Osteoblast (primary cell): ENCODE measurements around the gene SLC38A1. TPM values are rescaled to one million over a fixed set of nuclear protein-coding genes. Genes with fewer than 3 reads are reported as not detected.
"Not testable (repeated sequence)": the region's sequence is repeated elsewhere in the genome, so short reads cannot be mapped to it uniquely, and the experiment has no call there.

ENCODE experiments used
- DNase-seq: peaks from one replicate; pipeline ENCODE4 v3.0.0; 2011; ENCODE audit warnings: low spot score, mixed read lengths; ENCODE audit not compliant: insufficient read length; ENCODE audit errors: missing footprints
- H2AFZ ChIP-seq: 2 replicates; pipeline ENCODE4 v1.6.0; 2011; ENCODE audit warnings: mild to moderate bottlenecking, low read length
- H3K27ac ChIP-seq: 2 replicates; pipeline ENCODE4 v1.5.1; 2011; ENCODE audit warnings: mild to moderate bottlenecking, low read depth, low read length, moderate library complexity
- H3K27me3 ChIP-seq: 2 replicates; pipeline ENCODE4 v1.6.0; 2012; ENCODE audit warnings: mild to moderate bottlenecking, control low read depth, inconsistent platforms, low read length, moderate library complexity; ENCODE audit not compliant: insufficient read depth
- H3K36me3 ChIP-seq: 2 replicates; pipeline ENCODE4 v1.5.1; 2011; ENCODE audit warnings: mild to moderate bottlenecking, low read length, control low read depth, moderate library complexity; ENCODE audit not compliant: insufficient read depth
- H3K4me1 ChIP-seq: 2 replicates; pipeline ENCODE4 v1.5.1; 2011; ENCODE audit warnings: mild to moderate bottlenecking, low read length, control low read depth, moderate library complexity; ENCODE audit not compliant: insufficient read depth
- H3K4me2 ChIP-seq: 2 replicates; pipeline ENCODE4 v1.6.0; 2011; ENCODE audit warnings: mild to moderate bottlenecking, low read length; ENCODE audit not compliant: insufficient read depth
- H3K4me3 ChIP-seq: fragments of 200-600 bp; sonication (generic); 3 replicates; pipeline ENCODE4 v1.5.1; 2012; ENCODE audit warnings: mild to moderate bottlenecking, low read length, inconsistent platforms; ENCODE audit not compliant: insufficient read depth
- H3K79me2 ChIP-seq: 2 replicates; pipeline ENCODE4 v1.6.0; 2012; ENCODE audit warnings: mild to moderate bottlenecking, low read length, control low read depth, inconsistent platforms; ENCODE audit not compliant: insufficient read depth
- H3K9me3 ChIP-seq: 2 replicates; pipeline ENCODE4 v1.5.1; 2011; ENCODE audit warnings: low read depth, low read length, control low read depth
- H4K20me1 ChIP-seq: 2 replicates; pipeline ENCODE4 v1.6.0; 2012; ENCODE audit warnings: mild to moderate bottlenecking, low read length, control low read depth; ENCODE audit not compliant: insufficient read depth
- CTCF ChIP-seq: IDR thresholded peaks from 2 replicates; pipeline ENCODE4 v1.5.1; 2011; ENCODE audit warnings: mild to moderate bottlenecking, low read depth, low read length, moderate library complexity; ENCODE audit errors: extremely low read depth
- total RNA-seq: library from RNA; depleted of rRNA; stranded (reverse); fragments of >200 nt; gene quantifications from 2 replicates; pipeline ENCODE4 v1.2.3, GENCODE V29; 2012

The SLC38A1 gene
- total RNA-seq, 1 donor = 29.7 TPM

- Histone ChIP-seq H3K4me3 (no peak overlapping the region), H4K20me1 (no peaks in the 10 kb centered on the region), H3K4me1 (peaks cover 3% of the 10 kb centered on the region), H3K36me3 (no peaks in the 10 kb centered on the region), H3K27ac (no peak overlapping the region), H3K79me2 (no peaks in the 10 kb centered on the region), H2AFZ (no peak overlapping the region), H3K27me3 (peaks cover 9% of the 10 kb centered on the region), H3K9me3 (no peaks in the 10 kb centered on the region), H3K4me2 (no peak overlapping the region)
- DNase-seq = no peak
- TF ChIP-seq CTCF = no peak
Observed at GRCh38 chr12:46165191-46165590, 103.7 kb downstream of the SLC38A1 start.

- H3K79me2 ChIP-seq = no peaks in the 10 kb centered on the region
- no peak overlapping the region for H3K4me3 ChIP-seq
- TF ChIP-seq CTCF = no peak
- H3K36me3 ChIP-seq = no peaks in the 10 kb centered on the region
- H3K4me2 ChIP-seq = no peak overlapping the region
- DNase-seq = no peak
- H3K4me1 ChIP-seq = peaks cover 3% of the 10 kb centered on the region
- H3K27me3 ChIP-seq = peaks cover 9% of the 10 kb centered on the region
- H3K9me3 ChIP-seq = no peaks in the 10 kb centered on the region
- no peak overlapping the region for H2AFZ ChIP-seq
- no peaks in the 10 kb centered on the region for H4K20me1 ChIP-seq
- H3K27ac ChIP-seq = no peak overlapping the region
Observed at GRCh38 chr12:46164186-46164761, 104.6 kb downstream of the SLC38A1 start.

- not testable (repeated sequence) for H2AFZ ChIP-seq, H3K27me3 ChIP-seq, H3K36me3 ChIP-seq, H4K20me1 ChIP-seq, H3K27ac ChIP-seq, H3K79me2 ChIP-seq, DNase-seq, H3K9me3 ChIP-seq, H3K4me2 ChIP-seq, H3K4me3 ChIP-seq, H3K4me1 ChIP-seq
Observed at GRCh38 chr12:46162549-46163076, 106.2 kb downstream of the SLC38A1 start.

- peaks cover 3% of the 10 kb centered on the region for H3K4me1 ChIP-seq
- H3K9me3 ChIP-seq = no peaks in the 10 kb centered on the region
- no peak overlapping the region for H3K4me2 ChIP-seq
- no peaks in the 10 kb centered on the region for H3K36me3 ChIP-seq
- H4K20me1 ChIP-seq = no peaks in the 10 kb centered on the region
- no peak for TF ChIP-seq CTCF
- no peak overlapping the region for H2AFZ ChIP-seq
- H3K27ac ChIP-seq = no peak overlapping the region
- no peak for DNase-seq
- no peak overlapping the region for H3K4me3 ChIP-seq
- no peaks in the 10 kb centered on the region for H3K79me2 ChIP-seq
- peaks cover 2% of the 10 kb centered on the region for H3K27me3 ChIP-seq
Observed at GRCh38 chr12:46160981-46161690, 107.7 kb downstream of the SLC38A1 start.
